ENCODE results near the gene C1QL1. TPM values are rescaled to one million over a fixed set of nuclear protein-coding genes. Genes with fewer than 3 reads are reported as not detected.

C1QL1 gene
- total and polyA plus RNA-seq, 9 of the 15 experiments (the other 6 are each of a cell fraction or from before 2014, with no cell fraction given), result 0.07 to 0.12 (median 0.09) TPM; not detected in 6

GRCh38 chr17:44911133-44912001, 56.7 kb downstream of the C1QL1 start (continued):
- TF ChIP-seq AFF4 (CRISPR knock-in tag; IDR thresholded peaks at IDR 0.05) (no peak), MTA3 (IDR thresholded peaks at IDR 0.05; ENCODE audit: borderline replicate concordance) (0 out of 2 replicates have a peak, but pooled peaks have one; percentile 36)

Measured in K562 (cell line).